Ectodermal cell (in vitro differentiated cells): ENCODE measurements around the gene L1TD1.
"Not testable (repeated sequence)": the region's sequence is repeated elsewhere in the genome, so short reads cannot be mapped to it uniquely, and the experiment has no call there.

ENCODE experiments used
- H3K27ac ChIP-seq: 2 replicates; pipeline ENCODE4 v1.7.0; 2013; ENCODE audit warnings: mild to moderate bottlenecking, low read depth, low read length; ENCODE audit not compliant: insufficient read depth, poor library complexity, severe bottlenecking
- H3K27me3 ChIP-seq: 2 replicates; pipeline ENCODE4 v1.7.0; 2013; ENCODE audit warnings: mild to moderate bottlenecking, low read length; ENCODE audit not compliant: insufficient read depth, control insufficient read depth, poor library complexity, severe bottlenecking
- H3K36me3 ChIP-seq: one replicate; pipeline ENCODE4 v1.7.0; 2013; ENCODE audit warnings: low read length; ENCODE audit not compliant: control insufficient read depth, insufficient read depth
- H3K4me1 ChIP-seq: one replicate; pipeline ENCODE4 v1.7.0; 2013; ENCODE audit warnings: low read length; ENCODE audit not compliant: control insufficient read depth, insufficient read depth
- H3K4me3 ChIP-seq: 2 replicates; pipeline ENCODE4 v1.7.0; 2013; ENCODE audit warnings: low read depth, low read length, control low read depth; ENCODE audit not compliant: insufficient read depth
- H3K9me3 ChIP-seq: 2 replicates; pipeline ENCODE4 v1.7.0; 2013; ENCODE audit warnings: mild to moderate bottlenecking, low read length, moderate library complexity; ENCODE audit not compliant: control insufficient read depth
- WGBS, 2 experiments: methylation state at CpG; one replicate each; pipeline ENCODE4 v1.1.7; 2013; ENCODE audit warnings: missing lambda C conversion rate in 2 of 2; 5-methylcytosine and 5-hydroxymethylcytosine counted together

Gene L1TD1

GRCh38 chr1:62233926-62234450 is 39.3 kb downstream of the L1TD1 start:
- H3K36me3 ChIP-seq: no peaks in the 10 kb centered on the region
- 92 to 93% methylated on average over 7 of the region's 7 CpGs for WGBS, 2 experiments
- H3K27ac ChIP-seq: no peak overlapping the region
- H3K4me3 ChIP-seq: no peak overlapping the region
- H3K27me3 ChIP-seq: no peaks in the 10 kb centered on the region
- no peaks in the 10 kb centered on the region for H3K9me3 ChIP-seq
- H3K4me1 ChIP-seq: peaks cover 10% of the 10 kb centered on the region

DNA sequence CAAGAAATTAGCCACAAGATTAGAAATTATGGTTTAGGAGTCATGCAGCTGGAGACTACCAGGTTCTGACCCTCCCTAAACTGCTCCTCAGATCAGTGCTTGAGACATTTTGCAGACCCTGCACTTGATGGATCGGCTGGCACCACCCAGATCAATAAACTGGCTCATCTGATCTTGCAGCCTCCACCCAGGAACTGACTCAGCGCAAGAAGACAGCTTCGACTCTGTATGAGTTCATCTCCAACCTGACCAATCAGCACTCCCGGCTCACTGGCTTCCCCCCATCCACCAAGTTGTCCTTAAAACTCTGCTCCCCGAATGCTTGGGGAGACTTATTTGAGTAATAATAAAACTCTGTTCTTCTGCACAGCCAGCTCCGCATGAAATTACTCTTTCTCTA is 40.0 kb downstream of the L1TD1 start:
- Histone ChIP-seq H3K27me3 (no peaks in the 10 kb centered on the region), H3K4me3 (no peak overlapping the region), H3K4me1 (peaks cover 10% of the 10 kb centered on the region), H3K9me3 (no peaks in the 10 kb centered on the region), H3K36me3 (no peaks in the 10 kb centered on the region), H3K27ac (no peak overlapping the region)
- WGBS, 2 experiments: 91 to 94% methylated on average over 4 to 6 of the region's 6 CpGs

DNA sequence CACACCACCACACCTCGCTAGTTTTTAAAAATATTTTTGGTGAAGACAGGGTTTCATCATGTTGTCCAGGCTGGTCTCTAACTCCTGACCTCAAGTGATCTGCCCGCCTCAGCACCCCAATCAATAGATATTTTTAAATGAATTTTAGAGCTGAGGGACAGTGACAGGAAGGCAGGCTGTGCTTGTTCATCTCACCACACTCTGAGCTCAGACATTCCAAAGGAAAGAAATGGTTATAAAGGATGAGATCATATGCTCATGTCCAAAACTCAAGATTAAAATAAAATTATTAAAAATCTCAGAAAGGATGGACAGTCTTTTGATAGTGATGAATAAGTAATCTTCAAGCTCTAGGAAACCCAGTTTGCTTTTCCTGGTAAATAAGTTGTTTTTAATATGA is 40.9 kb downstream of the L1TD1 start:
- Histone ChIP-seq H3K9me3 (no peaks in the 10 kb centered on the region), H3K27me3 (no peaks in the 10 kb centered on the region), H3K4me3 (no peak overlapping the region), H3K27ac (no peak overlapping the region), H3K36me3 (no peaks in the 10 kb centered on the region), H3K4me1 (peaks cover 10% of the 10 kb centered on the region)
- WGBS, 2 experiments: 92 to 100% methylated on average over 2 of the region's 2 CpGs

DNA sequence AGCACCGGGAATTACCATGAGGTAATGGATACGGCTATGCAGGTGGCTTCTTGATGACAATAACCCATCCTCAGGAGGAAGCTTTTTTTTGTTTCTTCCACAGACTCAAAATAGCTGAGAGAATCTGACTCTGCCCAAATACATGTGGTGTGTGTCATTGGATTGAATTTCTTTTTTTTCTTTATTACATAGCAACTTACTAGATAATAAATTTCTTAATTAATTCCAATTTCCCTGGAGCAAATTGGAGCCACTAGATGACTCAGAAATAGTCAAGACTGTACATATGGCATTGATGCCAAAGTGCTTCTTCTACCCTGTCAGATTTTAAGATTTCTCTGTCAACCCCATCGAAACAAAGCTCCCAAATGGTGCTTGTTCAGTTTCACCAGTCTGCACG is 42.7 kb downstream of the L1TD1 start:
- Histone ChIP-seq H3K27ac (peak overlapping the region; percentile 46), H3K9me3 (no peaks in the 10 kb centered on the region), H3K36me3 (no peaks in the 10 kb centered on the region), H3K4me3 (no peak overlapping the region), H3K27me3 (no peaks in the 10 kb centered on the region), H3K4me1 (peaks cover 7% of the 10 kb centered on the region)
- WGBS, 2 experiments: 72 to 83% methylated on average over 4 of the region's 4 CpGs

DNA sequence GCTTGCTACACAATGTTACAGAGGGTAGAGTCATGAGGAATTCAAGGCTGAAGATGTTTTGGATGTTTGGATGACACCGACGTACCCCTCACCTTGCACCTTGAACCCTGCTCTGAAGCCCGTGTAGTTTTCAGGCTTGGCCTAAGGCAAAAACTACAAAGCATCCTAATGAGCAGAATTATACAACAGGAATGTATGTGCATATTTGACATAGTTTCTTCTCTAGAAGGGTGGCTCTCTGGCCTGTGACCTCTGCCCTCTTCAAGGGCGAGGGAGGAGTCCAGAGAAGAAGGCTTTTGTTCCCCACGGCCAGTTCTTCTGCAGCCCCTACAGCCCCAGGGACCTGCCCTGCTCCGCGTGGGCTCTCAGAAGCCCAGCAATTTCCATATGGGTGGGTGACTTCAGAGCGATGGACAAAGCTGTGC is 43.3 kb downstream of the L1TD1 start:
- no peaks in the 10 kb centered on the region for H3K36me3 ChIP-seq
- WGBS, 2 experiments: 60 to 64% methylated on average over 8 of the region's 8 CpGs
- no peaks in the 10 kb centered on the region for H3K9me3 ChIP-seq
- peaks cover 7% of the 10 kb centered on the region for H3K4me1 ChIP-seq
- H3K27me3 ChIP-seq: no peaks in the 10 kb centered on the region
- no peak overlapping the region for H3K4me3 ChIP-seq
- no peak overlapping the region for H3K27ac ChIP-seq

DNA sequence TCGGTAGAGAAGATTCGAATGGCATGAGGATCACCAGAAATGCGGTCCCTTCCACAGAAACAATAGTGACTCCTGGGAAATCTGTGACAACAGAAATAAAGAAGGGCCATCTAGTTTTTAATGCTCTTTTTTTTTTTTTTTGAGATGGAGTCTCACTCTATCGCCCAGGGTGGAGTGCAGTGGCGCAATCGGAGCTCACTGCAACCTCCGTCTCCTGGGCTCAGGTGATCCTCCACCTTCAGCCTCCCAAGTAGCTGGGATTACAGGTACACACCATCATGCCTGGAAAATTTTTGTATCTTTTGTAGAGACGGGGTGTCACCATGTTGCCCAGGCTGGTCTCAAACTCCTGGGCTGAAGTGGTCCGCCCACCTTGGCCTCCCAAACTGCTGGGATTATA is 43.9 kb downstream of the L1TD1 start:
- 93 to 94% methylated on average over 9 of the region's 9 CpGs for whole genome bisulfite sequencing, 2 experiments
- H3K9me3 ChIP-seq: no peaks in the 10 kb centered on the region
- H3K4me1 ChIP-seq: peaks cover 7% of the 10 kb centered on the region
- no peaks in the 10 kb centered on the region for H3K36me3 ChIP-seq
- H3K27ac ChIP-seq: no peak overlapping the region
- no peaks in the 10 kb centered on the region for H3K27me3 ChIP-seq
- no peak overlapping the region for H3K4me3 ChIP-seq

GRCh38 chr1:62239652-62240403 is 45.2 kb downstream of the L1TD1 start:
- not testable (repeated sequence) for H3K4me3 ChIP-seq, H3K9me3 ChIP-seq, H3K27me3 ChIP-seq, H3K36me3 ChIP-seq, H3K4me1 ChIP-seq, H3K27ac ChIP-seq
- 83 to 89% methylated on average over 1 to 3 of the region's 3 CpGs for WGBS, 2 experiments

- H3K9me3 ChIP-seq: no peaks in the 10 kb centered on the region
- 90 to 93% methylated on average over 9 of the region's 9 CpGs for WGBS, 2 experiments
- no peak overlapping the region for H3K27ac ChIP-seq
- no peaks in the 10 kb centered on the region for H3K36me3 ChIP-seq
- H3K4me1 ChIP-seq: peaks cover 7% of the 10 kb centered on the region
- no peak overlapping the region for H3K4me3 ChIP-seq
- no peaks in the 10 kb centered on the region for H3K27me3 ChIP-seq
Measured at GRCh38 chr1:62240651-62241370, 46.2 kb downstream of the L1TD1 start.

- Histone ChIP-seq H3K4me3 (no peak overlapping the region), H3K27ac (no peak overlapping the region), H3K36me3 (no peaks in the 10 kb centered on the region), H3K27me3 (no peaks in the 10 kb centered on the region), H3K4me1 (peaks cover 7% of the 10 kb centered on the region), H3K9me3 (no peaks in the 10 kb centered on the region)
- WGBS, 2 experiments: 85 to 86% methylated on average over 12 of the region's 12 CpGs
Measured at GRCh38 chr1:62241371-62242131, 46.9 kb downstream of the L1TD1 start.

- not testable (repeated sequence) for H3K27me3 ChIP-seq, H3K4me3 ChIP-seq, H3K9me3 ChIP-seq, H3K4me1 ChIP-seq, H3K27ac ChIP-seq, H3K36me3 ChIP-seq
- 87 to 92% methylated on average over 3 of the region's 3 CpGs for WGBS, 2 experiments
Measured at GRCh38 chr1:62244380-62244779, 49.7 kb downstream of the L1TD1 start.
